ENCODE data around the gene PRR3. TPM values are rescaled to one million over a fixed set of nuclear protein-coding genes. Genes with fewer than 3 reads are reported as not detected.

The PRR3 gene
- total RNA-seq, 1 donor = 11.0 TPM

- TF ChIP-seq, protein P1, sequence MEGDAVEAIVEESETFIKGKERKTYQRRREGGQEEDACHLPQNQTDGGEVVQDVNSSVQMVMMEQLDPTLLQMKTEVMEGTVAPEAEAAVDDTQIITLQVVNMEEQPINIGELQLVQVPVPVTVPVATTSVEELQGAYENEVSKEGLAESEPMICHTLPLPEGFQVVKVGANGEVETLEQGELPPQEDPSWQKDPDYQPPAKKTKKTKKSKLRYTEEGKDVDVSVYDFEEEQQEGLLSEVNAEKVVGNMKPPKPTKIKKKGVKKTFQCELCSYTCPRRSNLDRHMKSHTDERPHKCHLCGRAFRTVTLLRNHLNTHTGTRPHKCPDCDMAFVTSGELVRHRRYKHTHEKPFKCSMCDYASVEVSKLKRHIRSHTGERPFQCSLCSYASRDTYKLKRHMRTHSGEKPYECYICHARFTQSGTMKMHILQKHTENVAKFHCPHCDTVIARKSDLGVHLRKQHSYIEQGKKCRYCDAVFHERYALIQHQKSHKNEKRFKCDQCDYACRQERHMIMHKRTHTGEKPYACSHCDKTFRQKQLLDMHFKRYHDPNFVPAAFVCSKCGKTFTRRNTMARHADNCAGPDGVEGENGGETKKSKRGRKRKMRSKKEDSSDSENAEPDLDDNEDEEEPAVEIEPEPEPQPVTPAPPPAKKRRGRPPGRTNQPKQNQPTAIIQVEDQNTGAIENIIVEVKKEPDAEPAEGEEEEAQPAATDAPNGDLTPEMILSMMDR (IDR thresholded peaks at IDR 0.05; ENCODE audit: insufficient read depth, low read length) = no peak
- no peak for DNase-seq (ENCODE audit: low read depth)
- peak overlapping the region; percentile 92 for H3K4me3 ChIP-seq (ENCODE audit: low read depth, low read length)
Measured at GRCh38 chr6:30555816-30556065, 1.4 kb upstream of the PRR3 start.

DNA sequence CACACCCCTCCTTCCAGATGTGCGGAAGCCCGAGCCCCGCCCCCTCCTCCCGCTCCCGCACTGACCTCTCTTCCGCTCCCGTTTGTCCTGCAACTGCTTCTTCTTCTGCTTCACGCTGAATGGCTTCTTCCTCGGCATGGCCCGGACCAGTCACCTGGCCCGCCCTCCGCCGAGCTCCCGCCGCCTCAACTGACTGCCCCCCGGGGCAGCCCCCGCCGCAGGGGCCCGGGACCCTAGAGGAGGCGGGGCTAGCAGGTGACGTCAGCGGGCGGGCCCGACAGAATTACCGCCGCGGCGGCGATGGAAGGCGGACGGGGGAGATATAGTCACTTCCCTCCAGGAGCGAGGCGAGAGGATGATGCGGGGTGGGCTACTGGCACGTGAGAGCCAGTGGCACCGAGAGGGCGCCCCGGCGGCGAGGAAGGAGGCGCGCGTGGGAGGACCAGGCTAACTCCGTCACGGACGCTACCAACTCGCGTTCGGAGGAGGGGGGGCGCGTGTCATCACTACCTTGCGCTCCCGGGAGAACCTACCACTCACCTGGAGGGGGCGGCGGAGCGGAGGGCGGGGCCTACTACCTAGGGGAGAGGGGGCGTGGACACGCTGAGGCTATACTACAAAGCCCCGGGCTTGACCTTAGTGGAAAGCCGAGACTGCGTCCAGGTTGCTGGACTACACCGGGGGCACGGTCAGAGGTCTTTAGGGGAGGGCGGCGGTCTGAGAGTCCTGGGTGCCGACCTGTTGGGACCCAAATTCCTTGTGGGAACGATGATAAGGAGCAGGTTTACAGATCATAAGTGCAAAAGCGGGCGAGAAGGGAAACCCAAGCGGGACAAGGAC is 809 bp upstream of the PRR3 start, which contains the start of gene GNL1:
Gene GNL1, minus strand, starts transcription at position 424 of the 840 bp plus-strand sequence. Its CDS starts 286 bp downstream, at position 138.
- DNase-seq (ENCODE audit: low read depth) = peak; percentile 81
- TF ChIP-seq, protein P1 (IDR thresholded peaks at IDR 0.05; ENCODE audit: insufficient read depth, low read length) = no peak
- H3K4me3 ChIP-seq (ENCODE audit: low read depth, low read length) = peak within 1 kb of the TSS; percentile 92

DNA sequence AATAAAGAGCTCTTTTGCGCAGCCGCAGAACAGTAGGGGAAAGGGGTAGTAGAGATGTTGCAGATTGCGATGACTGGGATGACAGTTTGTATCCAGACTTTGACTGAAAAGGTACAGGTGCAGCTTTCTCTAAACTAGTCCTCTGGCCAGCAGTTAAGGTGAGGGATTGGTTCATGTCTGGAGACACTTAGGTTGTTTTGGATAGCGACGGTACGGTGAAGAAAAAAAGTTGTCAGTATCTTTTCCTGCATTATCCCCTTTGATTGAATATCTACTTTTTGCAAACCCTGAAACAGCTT is 537 bp downstream of the PRR3 start:
- peak overlapping the region; percentile 92 for H3K4me3 ChIP-seq (ENCODE audit: low read depth, low read length)
- no peak for DNase-seq (ENCODE audit: low read depth)
- TF ChIP-seq, protein P1 (IDR thresholded peaks at IDR 0.05; ENCODE audit: insufficient read depth, low read length) = no peak

DNA sequence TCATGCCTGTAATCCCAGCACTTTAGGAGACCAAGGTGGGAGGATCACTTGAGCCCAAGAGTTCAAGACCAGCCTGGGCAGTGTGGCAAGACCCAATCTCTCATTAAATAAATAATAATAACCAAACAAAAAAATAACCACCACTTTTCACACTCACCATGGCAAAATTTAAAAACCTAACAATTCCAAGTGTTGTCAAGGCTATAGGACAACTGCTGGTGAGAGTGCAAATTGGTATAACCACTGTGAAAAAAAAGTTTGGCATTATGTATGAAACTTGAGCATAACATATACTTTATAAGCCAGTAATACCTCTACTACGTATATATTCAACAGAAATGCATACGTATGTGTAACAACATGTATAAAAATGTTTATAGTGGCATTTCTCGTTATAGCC is 3.8 kb downstream of the PRR3 start:
- no peak for DNase-seq (ENCODE audit: low read depth)
- TF ChIP-seq, protein P1 (IDR thresholded peaks at IDR 0.05; ENCODE audit: insufficient read depth, low read length) = no peak
- no peak overlapping the region for H3K4me3 ChIP-seq (ENCODE audit: low read depth, low read length)

- DNase-seq (ENCODE audit: low read depth) = no peak
- H3K4me3 ChIP-seq (ENCODE audit: low read depth, low read length) = no peak overlapping the region
- TF ChIP-seq, protein P1 (IDR thresholded peaks at IDR 0.05; ENCODE audit: insufficient read depth, low read length) = no peak
Measured at GRCh38 chr6:30562470-30563425, 5.7 kb downstream of the PRR3 start.

- DNase-seq (ENCODE audit: low read depth) = no peak
- TF ChIP-seq, protein P1 (IDR thresholded peaks at IDR 0.05; ENCODE audit: insufficient read depth, low read length) = no peak
- H3K4me3 ChIP-seq (ENCODE audit: low read depth, low read length) = no peak overlapping the region
Measured at GRCh38 chr6:30564114-30564513, 7.0 kb downstream of the PRR3 start.

All from fibroblast of the aortic adventitia (primary cell).